Keratinocyte (primary cell): ENCODE results near the gene HSBP1L1. TPM values are rescaled to one million over a fixed set of nuclear protein-coding genes. Genes with fewer than 3 reads are reported as not detected.

Experiments
- DNase-seq: peaks from one replicate; pipeline ENCODE4 v3.0.0-alpha.2; 2011; ENCODE audit warnings: low read depth, missing footprints, low spot score
- FAIRE-seq: peaks from 2 replicates; lab custom pipeline; 2011; peaks lifted over from hg19 to GRCh38; lab: Jason Lieb, UNC
- H2AFZ ChIP-seq: 2 replicates; pipeline ENCODE4 v1.6.0; 2012; ENCODE audit warnings: low read length, control low read depth, inconsistent platforms; ENCODE audit not compliant: control insufficient read depth
- H3K27ac ChIP-seq: 2 replicates; pipeline ENCODE4 v1.5.1; 2011; ENCODE audit warnings: low read length; ENCODE audit not compliant: control insufficient read depth, insufficient read depth
- H3K27me3 ChIP-seq: 3 replicates; pipeline ENCODE4 v1.6.0; 2011; ENCODE audit warnings: low read length; ENCODE audit not compliant: control insufficient read depth, insufficient read depth; ENCODE audit errors: extremely low read depth
- H3K36me3 ChIP-seq, 2 experiments: 2 replicates in 1 of 2; 3 replicates in 1 of 2; pipeline ENCODE4 v1.5.1; 2011; ENCODE audit warnings: low read length in 2 of 2, mild to moderate bottlenecking in 1 of 2; ENCODE audit not compliant: control insufficient read depth in 2 of 2, insufficient read depth in 2 of 2; ENCODE audit errors: extremely low read depth in 1 of 2
- H3K4me1 ChIP-seq: 3 replicates; pipeline ENCODE4 v1.5.1; 2011; ENCODE audit warnings: low read length; ENCODE audit not compliant: control insufficient read depth, insufficient read depth; ENCODE audit errors: extremely low read depth
- H3K4me2 ChIP-seq: 3 replicates; pipeline ENCODE4 v1.6.0; 2011; ENCODE audit warnings: low read depth, low read length; ENCODE audit not compliant: control insufficient read depth, insufficient read depth; ENCODE audit errors: extremely low read depth
- H3K4me3 ChIP-seq, 3 experiments: fragments of 200-600 bp in 1 of 3; sonication (generic) in 1 of 3; 2 replicates in 2 of 3; 3 replicates in 1 of 3; pipeline ENCODE4 v1.5.1; 2011 to 2016; ENCODE audit warnings: low read length in 3 of 3, mild to moderate bottlenecking in 3 of 3, control low read depth in 2 of 3, inconsistent platforms in 1 of 3, low read depth in 1 of 3, mixed read lengths in 1 of 3, mixed run types in 1 of 3, moderate library complexity in 1 of 3; ENCODE audit not compliant: control insufficient read depth in 2 of 3, insufficient read depth in 2 of 3; ENCODE audit errors: extremely low read depth in 1 of 3
- H3K79me2 ChIP-seq: 2 replicates; pipeline ENCODE4 v1.6.0; 2012; ENCODE audit warnings: low read length; ENCODE audit not compliant: control insufficient read depth, insufficient read depth
- H3K9ac ChIP-seq: 3 replicates; pipeline ENCODE4 v1.6.0; 2011; ENCODE audit warnings: low read length; ENCODE audit not compliant: control insufficient read depth, insufficient read depth; ENCODE audit errors: extremely low read depth
- H3K9me1 ChIP-seq: 3 replicates; pipeline ENCODE4 v1.6.0; 2011; ENCODE audit warnings: low read length; ENCODE audit not compliant: control insufficient read depth, insufficient read depth; ENCODE audit errors: extremely low read depth
- H3K9me3 ChIP-seq: 2 replicates; pipeline ENCODE4 v1.5.1; 2012; ENCODE audit warnings: low read depth, low read length; ENCODE audit not compliant: control insufficient read depth
- H4K20me1 ChIP-seq: 3 replicates; pipeline ENCODE4 v1.6.0; 2011; ENCODE audit warnings: low read length; ENCODE audit not compliant: control insufficient read depth, insufficient read depth; ENCODE audit errors: extremely low read depth
- CTCF ChIP-seq, 3 experiments: IDR thresholded peaks in 1 of 3; conservative IDR thresholded peaks in 1 of 3; optimal IDR thresholded peaks in 1 of 3; 2 replicates in 2 of 3; 3 replicates in 1 of 3; pipeline versions ENCODE3 to v1.5.1; 2011; ENCODE audit warnings: low read length in 3 of 3, mild to moderate bottlenecking in 3 of 3, moderate library complexity in 2 of 3, control low read depth in 1 of 3, inconsistent platforms in 1 of 3; ENCODE audit not compliant: insufficient read depth in 2 of 3; ENCODE audit errors: extremely low read depth in 1 of 3
- EZH2 ChIP-seq: IDR thresholded peaks from one replicate; pipeline ENCODE4 v1.6.1; 2012; ENCODE audit warnings: inconsistent platforms, mild to moderate bottlenecking, low read length, moderate library complexity
- dilution Hi-C: fragments of 300-500 bp; cut with MboI; formaldehyde crosslinking; loops from one replicate; pipeline ENCODE4 v1.7.0; 2020; ENCODE audit warnings: low sequenced_read_pairs; ENCODE audit not compliant: extremely low pct_ligation_motif_present
- polyA plus RNA-seq, 5 experiments: library from polyadenylated mRNA; depleted of rRNA in 3 of 5; stranded (reverse) in 3 of 5; stranded (forward) in 1 of 5; unstranded in 1 of 5; fragments of >200 nt; gene quantifications; 1 replicate in 1 of 5; 2 replicates in 3 of 5; 3 replicates in 1 of 5; pipeline versions ENCODE4 v1.2.1 to v1.2.3, GENCODE V29; 2011 to 2012; ENCODE audit warnings: missing spikeins in 2 of 5, low read depth in 1 of 5, low replicate concordance in 1 of 5

The HSBP1L1 gene
- polyA plus RNA-seq, 1 donor (not counting 4 experiments of a cell fraction or from before 2014, with no cell fraction given) = 49.6 TPM

DNA sequence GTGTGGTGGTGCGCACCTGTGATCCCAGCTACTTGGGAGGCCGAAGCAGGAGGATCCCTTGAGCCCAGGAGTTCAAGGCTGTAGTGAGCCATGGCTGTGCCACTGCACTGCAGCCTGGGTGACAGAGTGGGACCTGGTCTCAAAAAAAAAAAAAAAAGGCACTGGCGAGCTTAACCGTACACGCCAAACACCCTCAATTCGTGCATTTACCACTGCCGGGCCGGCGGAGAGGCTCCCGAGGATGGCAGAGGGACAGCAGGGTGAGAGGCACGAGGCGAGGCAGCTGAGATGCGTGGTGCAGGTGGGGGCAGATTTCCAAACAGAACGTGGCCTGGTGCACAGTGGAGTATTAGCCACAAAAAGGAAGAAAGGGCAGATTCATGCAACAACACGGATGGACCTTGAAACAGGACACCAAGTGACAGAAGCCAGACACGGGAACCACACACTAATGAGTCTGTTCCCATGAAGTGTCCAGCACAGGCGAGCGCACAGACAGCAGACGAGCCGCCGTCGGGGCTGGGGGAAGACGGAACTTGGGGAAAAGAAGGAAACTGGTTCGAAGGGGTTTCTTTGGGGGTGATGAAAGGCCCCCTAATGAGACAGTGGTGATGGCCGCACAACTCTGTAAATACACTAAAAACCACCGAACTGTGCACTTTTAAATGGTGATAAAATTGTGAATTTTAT, 40.4 kb upstream of the HSBP1L1 start:
- no peak overlapping the region for H3K27ac ChIP-seq
- no peaks in the 10 kb centered on the region for H3K9me1 ChIP-seq
- peaks cover 12 to 16% of the 10 kb centered on the region in 2 experiments for H3K36me3 ChIP-seq
- H3K4me3 ChIP-seq = no peak overlapping the region
- no peak for DNase-seq
- no peaks in the 10 kb centered on the region for H3K27me3 ChIP-seq
- H3K4me1 ChIP-seq = no peaks in the 10 kb centered on the region
- no peak overlapping the region for H2AFZ ChIP-seq
- dilution Hi-C loops = no loop called here
- peaks cover 42% of the 10 kb centered on the region for H3K79me2 ChIP-seq
- H4K20me1 ChIP-seq = no peaks in the 10 kb centered on the region
- H3K9ac ChIP-seq = no peak overlapping the region
- TF ChIP-seq CTCF (optimal IDR thresholded peaks at IDR 0.05 in 1 of 3, IDR thresholded peaks at IDR 0.05 in 1 of 3, conservative IDR thresholded peaks at IDR 0.05 in 1 of 3; ENCODE audit: extremely low read depth in 1 of 3, insufficient read depth in 2 of 3, low read length in 3 of 3) = no peak
- TF ChIP-seq EZH2 = no peak
- no peak for FAIRE-seq
- peaks cover under 1% of the 10 kb centered on the region for H3K9me3 ChIP-seq
- no peak overlapping the region for H3K4me2 ChIP-seq

GRCh38 chr18:79924814-79925731, 39.4 kb upstream of the HSBP1L1 start:
- Histone ChIP-seq H2AFZ (no peak overlapping the region), H3K4me2 (no peak overlapping the region), H3K4me1 (no peaks in the 10 kb centered on the region), H3K4me3 (no peak overlapping the region), H3K9me1 (no peaks in the 10 kb centered on the region), H3K79me2 (peaks cover 48% of the 10 kb centered on the region), H4K20me1 (no peaks in the 10 kb centered on the region), H3K36me3 (peaks cover 20% of the 10 kb centered on the region in 2 experiments), H3K27me3 (no peaks in the 10 kb centered on the region), H3K9me3 (peaks cover 6% of the 10 kb centered on the region), H3K9ac (no peak overlapping the region), H3K27ac (no peak overlapping the region)
- no peak for DNase-seq
- dilution Hi-C loops = no loop called here
- FAIRE-seq = no peak
- TF ChIP-seq CTCF (optimal IDR thresholded peaks at IDR 0.05 in 1 of 3, IDR thresholded peaks at IDR 0.05 in 1 of 3, conservative IDR thresholded peaks at IDR 0.05 in 1 of 3; ENCODE audit: extremely low read depth in 1 of 3, insufficient read depth in 2 of 3, low read length in 3 of 3) (no peak), EZH2 (no peak)
